Psoas muscle (tissue), 8 donors: Measurements from ENCODE around the gene RTL1. TPM values are rescaled to one million over a fixed set of nuclear protein-coding genes. Genes with fewer than 3 reads are reported as not detected.

Experiments used
- ATAC-seq, 4 donors: fragments of 200-7000 bp; cut with Tn5 transposase; one replicate each; pipeline ENCODE4 v1.9.1; 2020; ENCODE audit warnings: moderate library complexity in 3 of 4, mild to moderate bottlenecking in 2 of 4
- DNase-seq, 2 donors: peaks; one replicate each; pipeline ENCODE4 v3.0.0-alpha.2; 2020
- H3K27ac ChIP-seq: fragments of 200-600 bp; one replicate; pipeline ENCODE4 v1.8.0; 2022
- H3K27me3 ChIP-seq, 3 donors: fragments of 200-600 bp in 1 of 3; one replicate each; pipeline versions ENCODE4 v1.6.1 to v1.8.0; 2013 to 2022; ENCODE audit warnings: low read length in 2 of 3, mild to moderate bottlenecking in 2 of 3, moderate library complexity in 1 of 3; ENCODE audit not compliant: insufficient read depth in 3 of 3
- H3K36me3 ChIP-seq, 2 donors: fragments of 200-600 bp in 1 of 2; one replicate each; pipeline versions ENCODE4 v1.6.1 to v1.8.0; 2013 to 2022; ENCODE audit warnings: low read depth in 1 of 2, mild to moderate bottlenecking in 1 of 2, moderate library complexity in 1 of 2; ENCODE audit not compliant: insufficient read depth in 1 of 2
- H3K4me1 ChIP-seq: fragments of 200-600 bp; one replicate; pipeline ENCODE4 v1.8.0; 2022
- H3K4me3 ChIP-seq: fragments of 200-600 bp; one replicate; pipeline ENCODE4 v1.8.0; 2022; ENCODE audit warnings: mild to moderate bottlenecking
- H3K9me3 ChIP-seq: fragments of 200-600 bp; one replicate; pipeline ENCODE4 v1.8.0; 2022
- CTCF ChIP-seq: fragments of 200-600 bp; IDR thresholded peaks from one replicate; pipeline ENCODE4 v1.8.0; 2022; ENCODE audit warnings: antibody characterized with exemption
- WGBS, 3 donors: extraction: QIAGEN DNeasy Blood & Tissue Kit; methylation state at CpG; one replicate each; pipeline versions ENCODE4 v1.1.6 to v1.1.7; 2013; 5-methylcytosine and 5-hydroxymethylcytosine counted together
- intact Hi-C, 2 donors: fragments of 100-400 bp; cut with DNase I; formaldehyde crosslinking; loops; one replicate each; pipeline versions ENCODE4 v1.11.0 to v1.14.2; 2022
- polyA plus RNA-seq, 3 donors: library from polyadenylated mRNA; stranded (reverse); fragments of 200-250 nt; gene quantifications; one replicate each; pipeline ENCODE4 v1.2.3, GENCODE V29; 2013
- total RNA-seq, 4 donors: library from RNA; stranded (reverse); fragmentation: NEBNext Ultra II Directional in 2 of 4; extraction: Animal tissue kit (Norgen Biotek cat#: 25700) in 2 of 4; gene quantifications; one replicate each; pipeline versions ENCODE4 v1.2.1 to v1.2.4, GENCODE V29; 2021 to 2023
- donor health status: healthy with polysubstance abuse.
- donor health status: DM: no; HTN: no; CAD: no; lungs with moderate emphysema.
- donor health status: Bipolar disorder and iron deficiency.
- donor health status: healthy.
- donor health status: DM: yes; HTN: yes; CAD: no.
- donor health status: DM: no; HTN: no; CAD: no.
- donor health status: DM: no; HTN: no; CAD: no.
- donor health status: DM: yes; HTN: yes; CAD: no.

The RTL1 gene
- total and polyA plus RNA-seq, 7 donors = 0.01 TPM; not detected in 6

GRCh38 chr14:100851946-100852620 is 51.4 kb downstream of the RTL1 start:
- Histone ChIP-seq H3K4me1 (no peaks in the 10 kb centered on the region), H3K9me3 (no peaks in the 10 kb centered on the region), H3K27me3 (peaks cover 0 to 1% (median 0%) of the 10 kb centered on the region in 3 donors), H3K27ac (no peak overlapping the region), H3K4me3 (no peak overlapping the region), H3K36me3 (no peaks in the 10 kb centered on the region)
- ATAC-seq (no peak), DNase-seq (peak in 1 of 2 donors; percentile 23)
- 71 to 81% (median 74%) methylated on average over 14 of the region's 14 CpGs for WGBS, 3 donors
- no peak for TF ChIP-seq CTCF
- intact Hi-C loops = loop anchor here in 1 of 2 donors (5.0 kb wide), 1 partner anchor 775 kb away; no protein-coding TSS in a partner anchor

GRCh38 chr14:100851586-100851916 is 52.0 kb downstream of the RTL1 start:
- no peak for TF ChIP-seq CTCF
- Histone ChIP-seq H3K27me3 (peaks cover 0 to 1% (median 0%) of the 10 kb centered on the region in 3 donors), H3K27ac (no peak overlapping the region), H3K4me3 (no peak overlapping the region), H3K4me1 (no peaks in the 10 kb centered on the region), H3K36me3 (no peaks in the 10 kb centered on the region), H3K9me3 (no peaks in the 10 kb centered on the region)
- WGBS, 3 donors = 77 to 90% (median 79%) methylated on average over 13 of the region's 13 CpGs
- DNase-seq (no peak), ATAC-seq (no peak)
- intact Hi-C loops = loop anchor here in 1 of 2 donors (5.0 kb wide), 1 partner anchor 776 kb away; no protein-coding TSS in a partner anchor

GRCh38 chr14:100850841-100851585 is 52.5 kb downstream of the RTL1 start:
- H3K4me3 ChIP-seq = no peak overlapping the region
- ATAC-seq = peak; percentile 62 to 90 (median 75)
- peaks cover 0 to 1% (median 0%) of the 10 kb centered on the region in 3 donors for H3K27me3 ChIP-seq
- peak; percentile 68 for TF ChIP-seq CTCF
- H3K4me1 ChIP-seq = no peaks in the 10 kb centered on the region
- peak; percentile 78 for DNase-seq
- H3K36me3 ChIP-seq = no peaks in the 10 kb centered on the region
- no peak overlapping the region for H3K27ac ChIP-seq
- H3K9me3 ChIP-seq = no peaks in the 10 kb centered on the region
- whole genome bisulfite sequencing, 3 donors = 68 to 87% (median 72%) methylated on average over 8 of the region's 8 CpGs
- intact Hi-C loops = loop anchor here in 1 of 2 donors (5.0 kb wide), 1 partner anchor 776 kb away; no protein-coding TSS in a partner anchor

- no peak for TF ChIP-seq CTCF
- H3K4me3 ChIP-seq = no peak overlapping the region
- intact Hi-C loops = loop anchor here in 1 of 2 donors (5.0 kb wide), 1 partner anchor 778 kb away; no protein-coding TSS in a partner anchor
- peaks cover 0 to 6% (median 0%) of the 10 kb centered on the region in 3 donors for H3K27me3 ChIP-seq
- 50 to 55% (median 53%) methylated on average over 8 of the region's 8 CpGs for WGBS, 3 donors
- DNase-seq (no peak), ATAC-seq (no peak)
- no peaks in the 10 kb centered on the region for H3K36me3 ChIP-seq
- H3K27ac ChIP-seq = no peak overlapping the region
- no peaks in the 10 kb centered on the region for H3K9me3 ChIP-seq
- no peaks in the 10 kb centered on the region for H3K4me1 ChIP-seq
Observed at GRCh38 chr14:100849115-100849781, 54.3 kb downstream of the RTL1 start.
